Measurements from ENCODE around the gene MYO1D. TPM values are rescaled to one million over a fixed set of nuclear protein-coding genes. Genes with fewer than 3 reads are reported as not detected.

MYO1D gene
- total RNA-seq, 1 experiment from 2014 or later = 35.7 TPM

DNA sequence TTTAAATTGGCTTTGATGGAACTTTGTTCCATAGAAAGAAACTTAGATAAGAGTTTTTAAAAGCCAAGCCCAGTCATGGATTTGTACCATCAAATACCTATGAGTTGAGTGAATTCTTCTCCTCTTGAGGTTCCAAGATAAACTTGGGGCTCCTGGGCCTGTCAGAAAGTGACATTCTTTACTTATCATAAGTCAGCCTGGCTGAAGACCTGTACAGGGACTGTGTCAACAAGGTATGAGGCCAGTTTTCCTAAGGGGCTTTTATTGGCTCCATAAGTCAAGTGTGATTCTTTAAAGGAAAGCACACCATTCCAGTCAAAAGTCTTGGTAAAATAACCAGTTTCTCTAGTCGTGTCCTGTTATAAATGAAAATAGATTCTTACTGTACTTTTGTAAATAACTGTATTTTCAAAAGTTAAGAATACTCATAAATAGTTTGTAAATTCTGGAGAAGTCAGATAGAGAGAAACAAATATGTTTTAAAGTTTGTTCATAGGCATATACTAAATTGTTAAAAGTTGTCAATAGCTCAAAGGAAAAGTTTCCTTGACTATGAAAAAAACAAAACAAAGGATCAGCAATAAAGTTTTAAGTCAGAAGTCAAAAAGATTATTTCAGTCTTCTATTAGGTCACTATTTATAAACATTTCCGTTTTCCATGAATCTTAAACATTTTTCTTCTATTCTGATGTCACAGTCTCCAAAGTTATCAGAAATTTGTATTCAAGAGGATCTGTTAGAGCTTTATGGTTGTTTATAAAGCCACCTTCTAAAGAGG is 22.5 kb upstream of the MYO1D start:
- CTCF ChIA-PET = interaction anchor here (0.9 kb wide), 1 partner anchor 10 kb away, joined by 4 read pairs; no protein-coding TSS in a partner anchor
- intact Hi-C loops (cut with micrococcal nuclease) = no loop called here
- H4K20me1 ChIP-seq (ENCODE audit: insufficient read depth) = no peaks in the 10 kb centered on the region
- RAD21 ChIA-PET (ENCODE audit: low non-redundant PET in 1 of 2, low total read pairs in 2 of 2, uncharacterized antibody in 2 of 2, unreplicated experiment in 2 of 2) = no interaction called here
- no peak overlapping the region for H3K4me2 ChIP-seq (ENCODE audit: low read length)
- no peaks in the 10 kb centered on the region for H3K9me2 ChIP-seq (ENCODE audit: insufficient read depth)
- DNase-seq (ENCODE audit: low read depth, low spot score) (no peak), ATAC-seq (no peak)
- no peak for TF ChIP-seq ZFX (IDR thresholded peaks at IDR 0.05)
- TF ChIP-seq CBX3 (IDR thresholded peaks at IDR 0.05; ENCODE audit: low read depth) = no peak
- TF ChIP-seq, protein P1, sequence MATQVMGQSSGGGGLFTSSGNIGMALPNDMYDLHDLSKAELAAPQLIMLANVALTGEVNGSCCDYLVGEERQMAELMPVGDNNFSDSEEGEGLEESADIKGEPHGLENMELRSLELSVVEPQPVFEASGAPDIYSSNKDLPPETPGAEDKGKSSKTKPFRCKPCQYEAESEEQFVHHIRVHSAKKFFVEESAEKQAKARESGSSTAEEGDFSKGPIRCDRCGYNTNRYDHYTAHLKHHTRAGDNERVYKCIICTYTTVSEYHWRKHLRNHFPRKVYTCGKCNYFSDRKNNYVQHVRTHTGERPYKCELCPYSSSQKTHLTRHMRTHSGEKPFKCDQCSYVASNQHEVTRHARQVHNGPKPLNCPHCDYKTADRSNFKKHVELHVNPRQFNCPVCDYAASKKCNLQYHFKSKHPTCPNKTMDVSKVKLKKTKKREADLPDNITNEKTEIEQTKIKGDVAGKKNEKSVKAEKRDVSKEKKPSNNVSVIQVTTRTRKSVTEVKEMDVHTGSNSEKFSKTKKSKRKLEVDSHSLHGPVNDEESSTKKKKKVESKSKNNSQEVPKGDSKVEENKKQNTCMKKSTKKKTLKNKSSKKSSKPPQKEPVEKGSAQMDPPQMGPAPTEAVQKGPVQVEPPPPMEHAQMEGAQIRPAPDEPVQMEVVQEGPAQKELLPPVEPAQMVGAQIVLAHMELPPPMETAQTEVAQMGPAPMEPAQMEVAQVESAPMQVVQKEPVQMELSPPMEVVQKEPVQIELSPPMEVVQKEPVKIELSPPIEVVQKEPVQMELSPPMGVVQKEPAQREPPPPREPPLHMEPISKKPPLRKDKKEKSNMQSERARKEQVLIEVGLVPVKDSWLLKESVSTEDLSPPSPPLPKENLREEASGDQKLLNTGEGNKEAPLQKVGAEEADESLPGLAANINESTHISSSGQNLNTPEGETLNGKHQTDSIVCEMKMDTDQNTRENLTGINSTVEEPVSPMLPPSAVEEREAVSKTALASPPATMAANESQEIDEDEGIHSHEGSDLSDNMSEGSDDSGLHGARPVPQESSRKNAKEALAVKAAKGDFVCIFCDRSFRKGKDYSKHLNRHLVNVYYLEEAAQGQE (IDR thresholded peaks at IDR 0.05; ENCODE audit: low read depth) = no peak
- TF ChIP-seq, protein P2, sequence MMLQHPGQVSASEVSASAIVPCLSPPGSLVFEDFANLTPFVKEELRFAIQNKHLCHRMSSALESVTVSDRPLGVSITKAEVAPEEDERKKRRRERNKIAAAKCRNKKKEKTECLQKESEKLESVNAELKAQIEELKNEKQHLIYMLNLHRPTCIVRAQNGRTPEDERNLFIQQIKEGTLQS (IDR thresholded peaks at IDR 0.05) = no peak
- no peak for TF ChIP-seq EZH2phosphoT487 (IDR thresholded peaks at IDR 0.05; ENCODE audit: borderline replicate concordance)
- POLR2A ChIA-PET = no interaction called here
- H3K27ac ChIP-seq (ENCODE audit: low read depth, low read length) = no peak overlapping the region
- H3K9ac ChIP-seq (ENCODE audit: low read length) = no peak overlapping the region
- no peak overlapping the region for H2AFZ ChIP-seq (ENCODE audit: low read depth, low read length, poor library complexity, severe bottlenecking)
- H3K4me1 ChIP-seq (ENCODE audit: control insufficient read depth in 1 of 2, insufficient read depth in 2 of 2, low read length in 2 of 2) = no peaks in the 10 kb centered on the region
- H3K36me3 ChIP-seq (ENCODE audit: control insufficient read depth in 1 of 2, insufficient read depth in 2 of 2, low read length in 2 of 2) = no peaks in the 10 kb centered on the region
- no peaks in the 10 kb centered on the region for H3K79me2 ChIP-seq (ENCODE audit: insufficient read depth, low read length)
- no TSS peak for BruUV-seq (replicated peaks)
- H3K27me3 ChIP-seq (ENCODE audit: insufficient read depth, low read length) = no peaks in the 10 kb centered on the region
- no peak overlapping the region for H3K4me3 ChIP-seq (replicated peaks in 1 of 2; ENCODE audit: low read depth in 1 of 2, low read length in 2 of 2)
- H3K9me3 ChIP-seq (ENCODE audit: control insufficient read depth in 1 of 2, insufficient read depth in 1 of 2, low read depth in 1 of 2, low read length in 2 of 2) = no peaks in the 10 kb centered on the region

Measured in HCT116 (cell line).